GM18517 (cell line): Measurements from ENCODE around the gene PPP2R5C.

ENCODE experiments used
- ATAC-seq: cut with Tn5 transposase; IDR thresholded peaks from one replicate; pipeline ENCODE4 v1.9.1; 2021; ENCODE audit warnings: mild to moderate bottlenecking, moderate library complexity; ENCODE audit not compliant: unreplicated experiment

PPP2R5C gene

GRCh38 chr14:101812071-101812470, 50.6 kb downstream of the PPP2R5C start:
- ATAC-seq = no peak

DNA sequence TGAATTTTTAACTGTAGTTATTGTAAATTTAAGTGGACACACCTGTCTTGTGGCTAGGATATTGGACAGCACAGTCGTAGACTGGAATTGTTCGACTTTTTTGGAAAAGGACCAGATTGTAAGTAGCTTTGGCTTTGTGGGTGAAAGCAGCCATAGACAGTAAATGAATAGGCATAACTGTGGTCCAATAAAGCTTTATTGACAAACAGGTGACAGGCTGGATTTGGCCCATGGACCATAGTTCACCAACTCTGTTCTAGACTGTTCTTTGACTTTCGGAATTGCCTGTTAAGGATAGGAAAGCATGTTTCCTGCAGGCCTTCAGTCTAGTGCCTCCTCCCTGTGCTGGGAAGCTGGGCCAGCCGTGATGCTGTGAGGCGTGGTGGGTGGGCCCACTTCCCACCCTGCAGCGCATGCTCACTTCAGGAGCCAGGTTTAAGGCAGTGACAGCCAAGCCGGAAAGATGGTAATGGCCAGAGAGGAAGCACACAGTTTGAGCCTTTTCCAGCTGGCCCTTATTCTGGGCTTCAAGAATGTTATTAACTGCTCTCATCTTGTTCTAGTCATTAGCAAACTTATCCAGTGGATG, 51.8 kb downstream of the PPP2R5C start:
- ATAC-seq = no peak

DNA sequence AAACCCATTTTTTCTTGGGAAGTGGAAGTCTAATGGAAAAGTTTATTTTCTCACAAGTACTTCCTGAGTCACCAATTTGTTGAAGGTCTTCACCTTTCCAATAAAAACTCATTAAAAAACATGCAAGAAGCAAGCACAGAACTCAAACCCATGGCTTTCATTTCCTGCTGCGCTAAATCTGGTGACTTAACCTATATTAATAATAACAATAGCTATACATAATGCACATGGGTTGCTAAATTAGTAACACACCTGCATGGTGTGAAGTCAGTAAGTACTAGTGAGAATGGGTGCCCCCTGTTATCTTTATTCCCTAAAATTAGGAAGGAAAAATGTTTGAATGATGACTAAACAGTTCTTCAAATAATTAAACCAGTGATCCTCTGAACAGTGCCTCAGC, 52.3 kb downstream of the PPP2R5C start:
- ATAC-seq = no peak

DNA sequence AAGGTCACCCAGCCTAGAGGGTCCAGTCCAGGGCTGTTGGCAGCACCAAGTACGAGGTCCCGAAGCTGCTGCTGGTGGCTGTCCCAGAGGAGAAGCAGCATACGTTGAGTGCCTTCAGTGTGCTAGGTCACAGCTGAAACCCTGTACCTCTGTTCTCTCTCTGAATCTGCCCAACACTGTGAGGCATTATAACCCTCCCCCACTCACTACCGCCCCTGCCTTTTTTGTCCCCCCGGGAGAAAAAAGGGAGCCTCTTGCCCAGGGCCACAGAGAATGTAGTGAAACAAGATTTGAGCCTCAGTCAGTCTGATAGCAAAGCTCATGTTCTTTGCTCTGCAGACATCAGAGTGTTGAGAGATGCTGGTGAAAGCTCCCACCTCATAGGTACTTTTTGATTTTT, 53.4 kb downstream of the PPP2R5C start:
- no peak for ATAC-seq

DNA sequence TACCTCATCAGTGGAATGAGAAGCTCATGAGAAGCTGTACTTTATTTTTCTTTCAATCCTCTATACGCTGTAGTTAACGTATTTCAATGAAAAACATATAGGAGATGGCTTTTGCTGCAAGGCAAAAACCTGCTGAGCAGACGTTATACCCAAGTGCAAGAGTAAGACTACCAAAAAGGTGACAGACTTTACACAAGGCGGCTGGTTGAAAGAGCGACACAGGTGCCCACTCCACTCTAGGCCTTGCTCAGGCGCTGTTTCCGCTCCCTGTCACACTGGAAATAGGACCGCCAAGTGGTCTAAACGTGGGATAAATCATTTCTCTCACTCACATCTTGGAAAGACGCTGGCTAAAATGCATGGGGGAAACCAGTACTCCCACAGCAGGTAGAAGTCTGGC, 54.5 kb downstream of the PPP2R5C start:
- ATAC-seq = no peak

- ATAC-seq = no peak
Measured at GRCh38 chr14:101817501-101818001, 56.0 kb downstream of the PPP2R5C start.

DNA sequence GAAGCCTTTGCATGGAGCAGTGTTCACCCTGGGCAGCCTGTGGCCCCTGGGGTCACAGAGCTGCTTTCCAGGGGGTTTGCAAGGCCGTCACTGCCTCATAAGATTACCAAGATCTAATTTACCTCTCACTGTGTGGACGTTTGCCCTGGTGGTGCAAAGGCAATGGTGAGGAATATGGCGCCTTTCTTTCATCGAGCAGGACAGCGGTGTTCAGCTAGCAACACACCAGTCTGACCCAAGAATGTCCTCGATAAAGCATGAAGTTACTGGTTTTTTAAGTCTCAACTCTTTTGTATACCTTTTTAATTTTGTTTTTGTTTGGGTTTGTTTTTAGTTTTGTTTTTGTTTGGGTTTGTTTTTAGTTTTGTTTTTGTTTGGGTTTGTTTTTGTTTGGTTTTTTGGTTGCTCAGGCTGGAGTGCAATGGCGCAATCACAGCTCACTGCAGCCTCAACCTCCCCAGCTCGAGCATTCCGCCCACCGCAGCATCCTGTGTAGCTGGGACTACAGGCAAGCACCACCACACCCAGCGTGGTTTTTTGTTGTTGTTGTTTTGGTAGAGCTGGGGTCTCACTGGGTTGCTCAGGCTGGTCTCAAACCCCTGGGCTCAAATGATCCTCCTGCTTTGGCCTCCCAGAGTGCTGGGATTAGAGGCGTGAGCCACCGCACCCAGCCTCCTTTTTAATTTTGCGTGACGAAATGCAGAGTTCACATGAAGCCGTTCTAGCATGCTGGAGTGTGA, 57.9 kb downstream of the PPP2R5C start:
- no peak for ATAC-seq

DNA sequence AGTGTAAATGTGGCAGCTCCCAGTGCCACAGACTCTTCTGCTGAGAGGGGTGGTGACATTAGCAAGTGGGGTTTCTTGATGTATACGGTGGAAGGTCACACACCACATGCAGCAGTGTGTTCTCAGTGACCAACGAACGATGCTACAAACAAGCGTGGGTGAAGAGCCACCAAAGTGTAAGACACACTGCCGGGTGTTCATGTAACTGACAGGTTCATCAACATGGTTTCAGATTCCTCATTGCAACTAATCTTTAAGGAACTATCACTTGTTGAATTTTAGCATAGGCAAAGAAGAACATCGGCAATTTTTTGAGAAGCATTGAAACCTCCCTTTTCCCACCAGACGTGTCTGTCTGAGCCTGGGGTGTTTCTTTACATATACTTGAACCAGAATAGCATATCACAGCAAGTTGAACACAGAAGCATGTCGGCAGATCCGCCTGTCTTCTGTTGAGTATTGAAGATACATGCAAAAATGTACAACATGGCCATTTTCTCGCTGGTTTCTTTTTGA, 58.8 kb downstream of the PPP2R5C start:
- no peak for ATAC-seq

DNA sequence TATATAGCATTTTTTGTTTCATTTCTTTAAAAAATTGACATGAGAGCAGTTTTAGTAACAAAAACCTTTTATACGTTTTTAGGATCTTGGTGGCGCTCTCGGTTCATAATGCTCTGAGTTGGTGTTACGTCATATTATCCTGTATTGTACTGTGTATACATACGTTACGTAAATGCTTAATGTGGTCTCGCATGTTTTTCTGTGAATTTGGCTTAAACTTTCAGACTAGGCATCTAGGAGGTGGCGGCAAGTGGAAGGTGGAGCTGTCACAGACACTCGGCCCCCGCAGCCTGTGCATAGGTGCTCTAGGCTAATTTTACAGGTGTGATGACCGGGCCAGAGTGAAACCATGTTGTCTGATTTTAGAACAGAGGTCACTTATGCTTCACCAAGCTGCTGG, 60.0 kb downstream of the PPP2R5C start:
- no peak for ATAC-seq

- ATAC-seq = no peak
Measured at GRCh38 chr14:101823066-101823465, 61.6 kb downstream of the PPP2R5C start.

- peak; percentile 50 for ATAC-seq
Measured at GRCh38 chr14:101823511-101824120, 62.1 kb downstream of the PPP2R5C start.

DNA sequence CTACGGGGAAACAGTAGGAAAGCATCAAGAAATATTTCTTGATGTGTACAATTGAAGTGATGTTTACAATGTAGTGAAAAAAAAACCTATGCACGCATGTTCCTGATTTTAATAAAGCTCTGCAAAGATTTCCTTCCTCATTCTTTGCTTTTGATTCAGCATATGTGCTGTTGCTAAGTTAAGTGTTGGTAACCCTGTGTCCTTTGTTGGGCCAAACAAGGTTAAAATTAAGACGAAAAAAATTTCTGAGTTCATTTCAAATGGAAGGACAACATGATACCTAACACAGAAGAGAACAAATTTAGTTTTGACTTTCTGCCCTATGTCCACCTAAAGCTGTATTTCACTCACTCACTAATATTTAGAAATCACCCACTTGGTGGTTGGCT, 62.8 kb downstream of the PPP2R5C start:
- ATAC-seq = no peak

DNA sequence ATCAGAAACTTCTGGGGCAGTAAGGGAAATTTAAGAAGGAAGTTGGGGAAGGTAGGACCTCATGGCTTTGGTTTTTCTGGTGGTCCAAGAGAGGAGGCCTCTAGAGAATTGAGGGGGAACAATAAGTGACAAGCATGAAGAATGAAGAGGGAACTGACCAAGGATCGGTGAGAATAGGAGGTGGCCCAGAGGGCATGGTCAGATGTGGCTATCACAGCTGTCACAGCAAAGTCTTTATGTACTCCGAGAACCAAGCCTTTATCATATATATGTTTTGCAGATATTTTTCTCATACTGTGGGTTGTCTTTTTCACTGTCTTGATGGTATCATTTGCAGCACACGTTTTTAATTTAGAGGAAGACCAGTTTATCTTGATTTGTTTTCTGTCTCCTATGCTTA, 64.3 kb downstream of the PPP2R5C start:
- no peak for ATAC-seq

DNA sequence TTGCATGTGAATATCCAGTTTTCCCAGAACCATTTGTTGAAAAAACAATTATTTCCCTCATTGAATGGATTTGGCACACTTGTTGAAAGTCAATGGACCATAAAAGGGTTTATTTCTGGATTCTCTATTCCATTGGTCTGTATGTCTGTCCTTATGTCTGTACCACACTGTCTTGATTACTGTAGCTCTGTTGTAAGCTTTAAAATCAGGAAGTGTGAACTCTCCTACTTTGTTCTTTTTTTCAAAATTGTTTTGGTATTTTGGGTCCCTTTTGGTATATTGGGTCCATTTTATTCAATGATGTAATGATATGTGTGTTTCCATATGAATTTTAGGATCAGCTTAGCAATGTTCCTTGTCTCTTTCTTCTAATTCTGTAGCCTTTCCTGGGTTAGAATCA, 64.8 kb downstream of the PPP2R5C start:
- no peak for ATAC-seq

- no peak for ATAC-seq
Measured at GRCh38 chr14:101827286-101827685, 65.8 kb downstream of the PPP2R5C start.

DNA sequence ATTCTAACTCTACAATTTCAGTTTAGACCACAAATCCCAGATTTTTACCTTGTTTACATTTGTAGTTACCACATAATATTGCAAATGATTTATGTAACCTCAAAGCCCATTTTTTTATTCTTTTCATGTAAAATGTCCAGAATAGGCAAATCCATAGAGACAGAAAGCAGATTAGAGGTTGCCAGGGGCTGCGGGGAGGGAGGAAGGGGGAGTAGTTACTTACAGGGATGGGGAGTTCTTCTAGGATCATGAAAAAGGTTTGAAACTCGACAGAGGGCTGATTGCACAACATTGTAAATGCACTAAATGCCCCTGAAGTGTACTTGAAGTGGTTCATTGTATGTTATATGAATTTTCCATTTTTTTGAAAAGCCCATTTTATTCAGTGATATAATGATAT, 66.5 kb downstream of the PPP2R5C start:
- no peak for ATAC-seq

DNA sequence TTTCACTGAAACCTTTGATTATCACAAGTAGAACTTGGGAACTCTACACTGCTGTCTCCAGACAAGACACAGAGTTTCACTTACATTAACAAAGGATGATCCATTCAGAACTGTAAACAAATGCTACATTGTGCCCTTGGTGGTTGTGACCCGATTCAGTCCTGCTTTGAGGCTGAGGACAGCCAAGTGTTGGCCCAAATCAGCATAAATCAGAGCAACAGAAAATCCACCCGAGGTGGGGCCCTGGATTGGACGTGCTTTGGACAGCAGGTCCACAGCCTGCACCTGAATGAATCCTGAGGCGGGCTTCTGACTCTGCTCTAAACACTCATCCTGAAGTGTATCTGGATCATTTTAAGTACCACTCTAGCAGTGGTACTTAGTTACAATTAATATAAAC, 68.8 kb downstream of the PPP2R5C start:
- ATAC-seq = no peak

- ATAC-seq = no peak
Measured at GRCh38 chr14:101833045-101833444, 71.5 kb downstream of the PPP2R5C start.

DNA sequence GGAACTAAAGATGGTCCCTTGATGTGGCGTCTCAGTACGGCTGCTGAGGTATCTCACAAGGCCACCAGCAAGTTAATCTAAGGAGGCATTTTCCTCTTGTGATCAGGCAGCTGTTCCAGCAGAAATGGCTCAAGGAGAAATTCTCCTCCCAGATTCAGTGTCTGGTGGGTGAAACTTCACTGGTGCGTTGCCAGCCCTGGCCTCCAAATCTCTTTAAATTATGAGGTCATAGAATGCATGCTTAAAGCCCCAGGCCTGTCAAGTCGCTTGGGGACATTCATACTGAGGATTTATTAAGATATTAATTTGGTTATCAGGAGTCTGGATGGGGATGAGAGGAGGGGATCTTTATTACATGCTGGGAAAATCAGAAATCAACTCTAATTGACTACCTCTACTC, 72.9 kb downstream of the PPP2R5C start:
- no peak for ATAC-seq

DNA sequence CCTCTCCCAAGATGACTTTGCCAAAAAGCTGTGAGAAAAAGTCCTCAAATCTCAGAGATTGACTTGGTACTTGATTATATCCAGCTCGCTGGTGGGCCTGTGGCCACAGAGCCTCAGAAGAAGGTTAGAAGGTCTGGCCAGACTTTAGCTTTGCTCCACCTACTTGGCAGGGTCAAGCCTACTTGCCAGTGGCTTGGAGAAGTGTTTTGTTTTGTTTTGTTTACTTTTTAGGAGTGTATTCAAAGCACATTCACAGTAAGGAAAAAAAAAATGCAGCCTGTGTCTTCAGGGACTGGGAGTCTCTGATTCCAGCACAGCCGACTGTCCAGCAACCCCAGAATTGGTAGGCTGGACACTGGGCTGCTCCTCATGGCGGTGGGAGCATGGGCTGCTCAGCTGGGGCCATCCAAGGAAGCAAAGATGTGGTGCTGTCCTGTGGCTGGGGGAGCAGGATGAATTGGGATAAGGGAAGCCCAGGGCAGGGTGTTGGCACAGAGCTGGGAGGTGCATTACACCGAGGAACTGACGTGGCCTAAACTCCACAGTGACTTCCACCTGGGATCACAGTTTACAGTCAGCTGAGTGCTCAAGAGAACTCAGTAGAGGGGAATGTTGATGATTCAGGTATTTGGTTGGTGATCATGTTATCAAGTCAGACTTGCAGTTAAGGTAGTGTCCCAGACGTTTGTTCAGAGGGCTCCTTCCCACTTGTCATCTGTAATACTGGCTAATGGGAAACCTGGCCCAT, 73.5 kb downstream of the PPP2R5C start:
- no peak for ATAC-seq

- ATAC-seq = no peak
Measured at GRCh38 chr14:101835566-101835965, 74.1 kb downstream of the PPP2R5C start.
